NCI-H1436 (cell line): ENCODE results near the gene TBC1D22B.

Experiments
- DNase-seq: peaks from one replicate; lab custom pipeline; 2025; lab: John Stamatoyannopoulos, UW

Gene TBC1D22B, protein sequence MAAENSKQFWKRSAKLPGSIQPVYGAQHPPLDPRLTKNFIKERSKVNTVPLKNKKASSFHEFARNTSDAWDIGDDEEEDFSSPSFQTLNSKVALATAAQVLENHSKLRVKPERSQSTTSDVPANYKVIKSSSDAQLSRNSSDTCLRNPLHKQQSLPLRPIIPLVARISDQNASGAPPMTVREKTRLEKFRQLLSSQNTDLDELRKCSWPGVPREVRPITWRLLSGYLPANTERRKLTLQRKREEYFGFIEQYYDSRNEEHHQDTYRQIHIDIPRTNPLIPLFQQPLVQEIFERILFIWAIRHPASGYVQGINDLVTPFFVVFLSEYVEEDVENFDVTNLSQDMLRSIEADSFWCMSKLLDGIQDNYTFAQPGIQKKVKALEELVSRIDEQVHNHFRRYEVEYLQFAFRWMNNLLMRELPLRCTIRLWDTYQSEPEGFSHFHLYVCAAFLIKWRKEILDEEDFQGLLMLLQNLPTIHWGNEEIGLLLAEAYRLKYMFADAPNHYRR

DNA sequence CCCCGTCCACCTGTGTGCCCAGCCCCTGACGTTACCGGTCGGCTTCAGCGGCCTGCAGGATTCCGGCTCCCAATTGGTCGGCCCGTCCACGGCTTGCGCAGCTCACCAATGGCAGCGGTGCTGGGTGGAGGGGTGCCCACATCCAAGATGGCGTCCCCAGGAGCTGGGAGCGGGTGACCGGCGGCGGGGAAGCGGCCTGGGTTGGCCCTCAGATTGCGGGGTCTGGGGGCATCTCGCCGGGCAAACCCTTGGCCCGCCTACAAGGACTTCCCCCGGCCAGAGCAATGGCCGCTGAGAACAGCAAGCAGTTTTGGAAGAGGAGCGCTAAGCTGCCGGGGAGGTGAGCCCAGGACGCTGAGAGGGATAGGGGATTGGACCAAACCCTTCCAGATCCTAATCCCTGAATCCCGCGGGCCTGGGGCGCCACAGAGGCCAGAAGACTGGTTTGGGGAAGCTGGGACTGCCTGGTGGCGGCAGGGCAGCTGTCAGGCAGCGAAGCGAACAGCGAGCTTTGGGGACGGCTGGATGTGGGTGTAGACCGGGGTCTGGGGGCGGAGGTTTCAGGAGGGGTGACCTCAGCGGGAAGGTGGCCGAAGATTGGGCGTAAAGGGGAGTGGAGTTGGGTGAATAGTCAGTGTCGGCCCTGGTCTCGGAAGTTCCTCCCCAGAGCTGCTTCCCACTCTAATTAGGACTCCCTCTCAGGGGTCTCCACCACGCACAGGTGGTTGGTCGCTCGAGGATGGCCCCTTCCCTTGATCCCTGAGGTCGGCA, at the start of gene TBC1D22B, which contains the start of gene TMEM217:
Gene TBC1D22B, plus strand, starts transcription at position 139 of the 771 bp plus-strand sequence. Its CDS starts 146 bp downstream, at position 285.
Gene TMEM217, minus strand, starts transcription at position 511 of the 771 bp plus-strand sequence. CDS start 39,114 bp downstream, outside the sequence.
- DNase-seq = peak; percentile 91

DNA sequence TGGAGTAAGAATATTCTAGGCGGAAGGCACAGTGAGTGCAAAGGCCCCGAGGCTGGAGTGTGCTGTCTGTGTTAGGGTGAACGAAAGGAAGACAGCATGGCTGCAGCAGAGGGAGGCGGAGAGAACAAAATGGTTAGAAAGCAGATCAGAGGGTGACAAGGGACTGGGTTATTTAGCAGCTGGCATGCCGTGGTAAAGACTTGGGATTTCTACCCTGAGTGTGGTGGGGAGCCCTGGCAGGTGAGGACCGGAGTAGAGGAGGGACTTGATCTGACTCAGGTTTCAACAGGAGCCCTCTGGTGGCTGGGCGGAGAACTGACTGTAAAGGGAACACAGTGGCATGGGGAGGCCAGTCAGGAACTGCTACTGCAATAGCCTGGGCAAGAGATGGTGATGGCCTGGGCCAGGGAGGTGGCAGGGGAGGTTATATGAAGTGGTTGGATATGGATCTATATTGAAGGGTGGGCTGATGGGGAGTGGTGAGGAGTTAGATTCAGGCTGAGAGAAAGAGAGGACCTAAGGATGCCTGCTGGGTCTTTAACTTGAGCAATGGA, 49.6 kb upstream of the TBC1D22B start:
- DNase-seq = peak; percentile 51

DNA sequence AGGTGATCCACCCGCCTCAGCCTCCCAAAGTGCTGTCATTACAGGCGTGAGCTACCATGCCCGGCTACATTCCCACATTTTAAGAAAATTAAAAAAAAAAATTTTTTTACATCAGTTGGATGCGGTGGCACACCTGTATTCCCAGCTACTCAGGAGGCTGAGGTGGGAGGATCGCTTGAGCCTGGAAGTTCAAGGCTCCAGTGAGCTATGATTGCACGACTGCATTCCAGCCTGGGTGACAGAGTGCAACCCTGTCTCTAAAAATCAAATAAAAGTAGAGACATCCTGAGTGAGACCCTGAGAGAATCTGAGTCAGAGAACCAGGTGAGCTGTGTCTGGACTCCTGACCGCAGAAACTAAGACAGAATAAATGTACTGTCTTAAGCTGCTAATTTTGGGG, 48.8 kb upstream of the TBC1D22B start:
- DNase-seq = no peak

DNA sequence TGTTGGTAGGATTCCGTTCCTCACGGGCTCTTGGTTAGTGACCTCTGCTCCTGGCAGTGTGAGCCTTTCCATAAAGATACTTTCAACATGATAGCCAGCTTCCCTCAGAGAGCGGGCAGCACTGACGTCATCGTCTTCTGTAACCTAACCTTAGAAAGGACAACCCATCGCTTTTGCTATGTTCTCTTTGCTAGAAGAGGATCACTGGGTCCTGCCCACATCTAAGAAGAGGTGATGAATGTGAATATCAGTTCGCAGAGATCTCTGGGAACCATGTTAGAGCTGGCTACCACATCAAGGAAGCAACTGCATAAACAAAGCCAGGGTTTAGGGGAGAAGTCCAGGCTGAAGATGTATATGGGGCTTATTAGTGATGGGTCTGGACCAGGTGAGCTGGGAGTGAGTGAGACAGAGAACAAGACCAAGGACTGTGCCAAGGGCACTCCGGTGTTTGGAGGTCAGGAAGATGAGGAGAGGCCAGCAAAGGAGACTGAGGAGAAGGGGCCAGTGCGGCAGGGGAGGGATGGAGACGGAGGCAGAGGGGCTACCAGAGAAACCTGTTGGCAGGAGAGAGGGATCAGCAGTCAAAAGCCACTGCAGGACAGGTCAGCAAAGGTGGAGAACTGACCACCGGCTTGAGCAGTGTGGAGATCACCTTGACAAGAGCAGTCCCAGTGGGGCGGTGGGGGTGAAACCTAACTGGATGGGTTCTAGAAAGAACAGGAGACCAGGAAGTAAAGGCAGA, 47.9 kb upstream of the TBC1D22B start:
- no peak for DNase-seq

DNA sequence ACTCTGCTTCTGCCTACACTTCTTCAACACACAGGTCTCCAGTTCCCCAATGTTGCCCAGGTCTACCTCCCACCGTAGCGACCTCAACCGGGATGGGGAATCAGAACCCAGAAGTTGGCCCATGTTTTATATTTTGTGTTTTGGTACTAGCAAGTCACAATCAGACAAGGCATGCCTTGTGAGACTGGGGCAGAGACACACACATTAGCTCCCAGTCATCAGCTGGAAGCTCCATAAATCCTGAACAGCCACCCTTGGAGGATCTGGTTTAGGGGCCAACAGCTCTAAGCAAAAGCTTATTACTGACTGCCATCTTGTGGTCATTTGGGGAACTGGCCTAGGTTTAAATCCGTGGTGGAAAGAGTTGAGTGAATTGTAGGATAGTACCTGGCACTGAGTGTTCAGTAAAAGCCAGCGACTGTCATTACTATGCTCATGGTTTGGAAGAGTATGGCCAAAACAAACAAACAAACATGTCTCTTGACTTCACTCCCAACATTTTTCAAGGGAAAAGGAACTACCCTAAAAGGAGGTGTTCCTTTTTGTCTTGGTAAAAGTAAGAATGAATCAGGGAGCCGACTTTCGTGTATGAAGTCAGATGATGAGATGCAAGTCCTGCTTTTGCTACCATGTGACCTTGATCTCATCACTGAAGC, 47.1 kb upstream of the TBC1D22B start:
- peak; percentile 63 for DNase-seq

DNA sequence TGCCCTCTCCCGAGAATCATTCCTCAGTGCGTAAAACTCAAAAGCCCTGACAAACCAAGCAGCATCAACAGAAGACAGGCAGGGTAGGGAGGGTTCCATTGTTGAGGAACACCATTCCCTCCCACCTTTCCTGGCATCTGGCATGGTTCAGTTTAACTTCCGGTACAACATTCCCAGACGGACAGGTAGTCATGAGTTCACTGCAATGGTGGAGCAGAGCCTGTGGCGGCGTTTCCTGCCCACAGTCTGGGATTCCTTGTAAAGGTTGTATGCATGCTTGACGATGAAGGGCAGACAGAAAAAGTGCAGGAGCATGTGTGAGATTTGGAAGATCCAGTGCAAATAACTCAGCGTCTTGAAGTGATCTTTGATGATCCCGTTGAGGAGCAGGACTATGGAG, 45.3 kb upstream of the TBC1D22B start:
- no peak for DNase-seq

DNA sequence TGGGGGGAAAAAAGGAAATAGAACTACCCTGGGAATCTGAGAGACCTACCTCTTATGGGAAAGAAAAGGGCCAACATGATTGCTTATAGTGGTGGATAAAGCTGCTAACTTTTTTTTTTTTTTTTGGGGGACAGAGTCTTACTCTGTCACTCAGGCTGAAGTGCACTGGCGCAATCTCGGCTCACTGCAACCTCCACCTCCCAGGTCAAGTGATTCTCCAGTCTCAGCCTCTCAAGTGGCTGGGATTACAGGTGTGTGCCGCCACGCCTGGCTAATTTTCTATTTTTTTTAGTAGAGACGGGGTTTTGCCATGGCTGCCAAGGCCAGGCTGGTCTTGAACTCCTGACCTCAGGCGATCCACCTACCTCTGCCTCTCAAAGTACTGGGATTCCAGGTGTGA, 39.5 kb upstream of the TBC1D22B start:
- no peak for DNase-seq

DNA sequence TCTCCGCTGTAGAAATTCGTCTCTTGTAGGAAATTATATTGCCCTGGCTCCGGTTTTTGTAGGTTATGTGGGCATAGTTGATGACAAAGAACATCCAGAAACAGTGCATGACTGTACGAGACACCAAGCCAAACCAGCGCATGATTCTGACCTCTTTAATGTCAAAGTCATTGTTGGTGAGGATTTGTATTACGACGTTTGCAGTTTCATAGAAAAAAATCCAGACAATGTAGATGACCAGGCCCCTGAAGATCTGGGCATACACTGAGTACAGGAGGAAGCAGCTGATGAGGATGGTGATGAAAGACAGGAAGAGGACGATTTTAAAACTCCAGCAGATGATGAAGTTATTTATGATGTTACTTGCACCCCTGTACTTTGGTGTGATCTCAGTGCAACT, 39.1 kb upstream of the TBC1D22B start:
- no peak for DNase-seq

DNA sequence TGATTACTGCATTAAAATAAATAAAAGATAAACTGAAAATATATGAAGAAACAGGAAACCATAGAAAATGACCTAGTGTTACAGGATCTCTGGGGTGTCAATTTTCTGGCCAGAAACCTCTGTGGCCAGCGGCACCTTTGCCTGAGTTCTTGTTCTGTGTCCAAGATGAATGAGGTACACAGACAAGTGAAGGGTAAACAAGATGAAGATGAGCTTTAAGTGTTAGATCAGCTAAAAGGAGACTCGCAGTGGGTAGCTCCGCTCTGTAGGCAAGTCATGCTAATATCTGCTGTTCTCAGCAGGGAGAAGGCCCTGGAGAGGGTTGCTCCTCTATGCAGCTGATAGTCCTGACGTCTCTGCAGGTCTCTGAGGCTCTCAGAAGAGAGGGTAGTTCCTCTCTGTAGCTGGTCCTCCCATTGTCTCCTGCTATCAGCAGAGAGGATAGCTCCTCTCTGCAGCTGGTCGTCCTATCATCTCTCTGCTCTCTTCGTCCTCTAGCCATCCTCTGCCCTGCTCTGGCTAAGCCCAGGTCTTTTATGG, 35.9 kb upstream of the TBC1D22B start:
- no peak for DNase-seq

DNA sequence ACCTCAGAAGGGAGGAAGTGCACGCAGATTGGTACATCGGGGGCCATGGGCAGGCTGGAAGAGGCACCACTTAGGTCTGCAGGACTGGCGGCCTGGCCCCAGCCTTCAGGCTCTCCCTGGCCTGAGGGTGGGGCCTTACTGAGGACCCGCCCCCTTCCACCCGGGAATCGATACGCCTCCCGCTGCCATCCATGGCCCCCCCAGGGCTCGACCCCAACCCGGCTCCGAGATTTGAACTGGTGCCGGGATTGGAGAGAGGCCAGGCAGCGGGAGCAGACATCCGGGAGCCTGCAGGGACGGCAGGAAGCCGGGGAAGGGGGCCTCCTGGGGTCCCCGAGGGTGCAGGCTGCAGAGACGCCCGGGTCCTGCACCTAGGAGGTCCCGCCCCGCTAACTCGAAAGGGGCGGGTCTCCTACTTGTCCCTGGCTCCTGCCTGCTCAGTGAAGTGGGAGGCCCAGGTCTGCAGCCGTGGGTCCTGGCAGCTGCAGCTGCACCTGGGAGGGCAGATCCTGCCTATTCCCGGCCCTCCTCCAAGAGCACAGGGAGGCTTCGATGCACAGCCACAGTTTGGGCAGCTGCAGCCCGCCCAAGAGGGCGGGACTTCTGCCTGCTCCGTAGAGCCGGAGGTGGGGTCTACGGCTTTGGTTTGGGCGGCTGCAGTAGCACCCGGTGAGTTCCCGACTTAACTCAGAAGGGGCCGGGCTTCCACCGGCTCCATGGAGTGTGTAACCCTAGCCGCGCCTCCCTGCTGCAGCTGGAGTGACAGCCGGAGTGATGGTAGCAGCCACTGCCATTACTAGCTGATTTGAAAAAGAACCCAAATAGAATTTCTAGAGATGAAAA, 35.2 kb upstream of the TBC1D22B start:
- peak; percentile 93 for DNase-seq

DNA sequence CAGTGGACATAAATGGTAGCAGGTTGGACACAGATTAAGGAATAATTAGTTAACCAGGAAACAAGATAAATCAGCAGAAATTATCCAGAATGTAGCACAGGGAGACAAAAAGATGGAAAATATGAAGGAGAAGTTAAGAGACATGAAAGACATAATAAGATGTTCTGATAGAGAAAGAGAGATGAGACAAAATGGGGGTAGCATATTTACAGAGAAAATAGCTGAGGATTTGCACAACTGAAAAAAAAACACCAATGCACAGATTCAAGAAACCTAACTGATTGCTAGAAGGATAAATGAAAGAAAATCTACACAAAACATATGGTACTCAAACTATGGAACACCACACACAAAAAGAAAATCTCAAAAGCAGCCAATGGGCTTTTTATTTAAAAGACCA, 34.6 kb upstream of the TBC1D22B start:
- no peak for DNase-seq

DNA sequence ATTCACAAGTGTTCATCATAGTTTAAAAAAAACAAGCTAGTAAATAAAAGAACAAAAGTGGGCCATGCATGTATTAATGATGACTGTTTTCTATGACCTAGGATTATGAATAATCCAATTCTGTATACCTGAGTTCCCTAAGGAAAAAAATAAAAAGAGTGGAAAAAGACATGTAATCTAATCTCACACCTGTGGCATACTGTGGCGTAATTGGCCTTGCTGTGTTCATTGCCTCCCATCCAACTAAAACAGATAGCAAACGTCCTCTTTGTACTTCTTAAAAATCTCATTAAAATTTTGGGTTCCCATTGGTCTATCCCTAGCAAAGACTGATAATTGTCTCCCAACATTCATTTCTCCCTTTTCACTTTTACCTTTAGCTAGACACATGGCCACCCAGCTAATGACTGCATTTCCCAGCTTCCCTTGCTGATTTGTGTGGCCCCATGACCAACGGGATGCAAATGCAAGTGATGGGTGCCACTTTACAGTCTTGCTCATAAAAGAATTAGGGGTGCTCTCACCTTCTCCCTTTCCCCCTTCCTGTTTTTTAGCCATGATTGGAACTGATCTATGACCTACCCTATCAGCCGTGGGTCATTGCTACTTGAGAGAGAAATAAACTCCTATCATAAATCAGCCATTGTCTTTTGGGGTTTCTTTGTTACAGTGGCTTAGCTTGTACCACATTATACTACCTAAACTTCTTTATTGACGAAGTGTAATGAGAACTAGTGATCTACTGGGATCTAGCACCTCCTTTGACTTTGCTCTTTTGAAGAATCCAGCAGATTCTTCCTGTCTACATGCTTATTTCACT, 32.0 kb upstream of the TBC1D22B start:
- no peak for DNase-seq

DNA sequence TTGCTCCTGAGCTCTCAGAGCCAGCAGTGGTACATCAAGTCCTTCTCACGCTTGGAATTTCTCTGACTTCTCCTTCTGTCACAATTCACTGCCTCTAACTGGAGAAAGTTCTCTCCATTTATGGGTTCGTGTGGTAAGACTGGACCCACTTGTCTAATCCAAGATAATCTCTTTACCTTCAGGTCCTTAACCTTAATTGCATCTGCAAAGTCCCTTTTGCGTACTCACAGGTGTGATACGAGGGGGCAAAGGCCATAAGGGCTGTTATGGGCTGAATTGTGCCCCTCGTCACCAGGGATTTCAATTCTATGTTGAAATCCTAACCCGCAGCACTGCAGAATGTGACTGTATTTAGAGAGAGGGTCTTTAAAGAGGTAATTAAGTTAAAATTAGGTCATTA, 27.5 kb upstream of the TBC1D22B start:
- no peak for DNase-seq

DNA sequence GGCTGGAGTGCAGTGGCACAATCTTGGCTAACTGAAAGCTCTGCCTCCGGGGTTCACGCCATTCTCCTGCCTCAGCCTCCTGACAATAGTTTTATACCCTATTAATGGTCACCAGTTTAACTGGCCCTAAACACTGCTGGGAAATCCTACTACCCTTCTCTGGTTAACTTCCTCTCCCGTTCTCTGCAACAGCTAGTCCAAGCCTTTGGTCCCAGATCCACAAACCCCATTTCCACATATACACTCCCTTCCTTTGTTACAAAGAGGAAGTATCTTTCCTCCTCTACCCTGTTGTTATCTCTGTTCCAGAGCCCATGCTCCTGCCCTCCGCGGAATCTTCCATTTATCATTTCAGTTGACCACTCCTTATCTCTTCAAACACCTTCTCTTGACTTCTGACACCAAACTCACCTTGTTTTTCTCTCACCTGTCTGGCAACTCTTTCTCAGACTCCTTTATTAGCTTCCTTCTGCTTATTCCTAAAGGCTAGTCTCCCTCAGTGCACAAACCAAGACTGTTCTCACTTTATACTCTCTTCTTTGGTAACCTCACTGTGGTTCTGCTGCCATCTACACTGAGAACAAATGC, 25.0 kb upstream of the TBC1D22B start:
- DNase-seq = no peak

DNA sequence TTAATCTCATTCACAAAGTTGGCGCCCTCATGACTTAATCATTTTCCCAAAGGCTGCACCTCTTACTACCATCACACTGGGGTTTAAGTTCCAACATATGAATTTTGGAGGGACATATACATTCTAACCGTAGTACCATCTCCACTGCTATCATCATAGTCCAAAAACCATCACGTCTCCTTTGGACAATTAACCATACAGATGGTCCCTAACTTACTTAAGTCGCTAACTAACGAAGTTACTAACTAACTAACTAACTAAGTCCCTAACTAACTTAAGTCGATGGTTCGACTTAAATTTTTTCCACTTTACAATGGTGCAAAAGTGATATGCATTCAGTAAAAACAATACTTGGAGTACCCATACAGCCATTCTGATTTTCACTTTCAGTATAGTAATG, 24.0 kb upstream of the TBC1D22B start:
- DNase-seq = no peak

DNA sequence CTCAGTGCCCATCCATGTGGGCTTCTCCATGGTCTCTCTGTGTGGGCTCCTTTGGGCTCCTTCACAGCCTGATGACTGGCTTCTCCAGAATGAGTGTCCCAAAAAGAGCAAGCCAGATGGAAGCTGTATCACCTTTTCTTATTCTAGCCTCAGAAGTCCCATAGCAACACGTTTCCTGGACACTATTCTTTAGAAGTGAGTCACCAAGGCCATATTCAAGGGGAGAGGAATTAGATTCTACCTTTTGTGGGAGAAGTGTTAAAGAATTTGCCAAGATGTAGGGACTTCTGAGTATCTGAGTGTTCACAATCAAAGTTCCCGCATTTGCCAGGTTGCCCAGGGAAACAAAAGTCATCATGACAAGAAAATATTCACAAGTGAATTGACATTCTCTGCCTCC, 20.7 kb upstream of the TBC1D22B start:
- no peak for DNase-seq

DNA sequence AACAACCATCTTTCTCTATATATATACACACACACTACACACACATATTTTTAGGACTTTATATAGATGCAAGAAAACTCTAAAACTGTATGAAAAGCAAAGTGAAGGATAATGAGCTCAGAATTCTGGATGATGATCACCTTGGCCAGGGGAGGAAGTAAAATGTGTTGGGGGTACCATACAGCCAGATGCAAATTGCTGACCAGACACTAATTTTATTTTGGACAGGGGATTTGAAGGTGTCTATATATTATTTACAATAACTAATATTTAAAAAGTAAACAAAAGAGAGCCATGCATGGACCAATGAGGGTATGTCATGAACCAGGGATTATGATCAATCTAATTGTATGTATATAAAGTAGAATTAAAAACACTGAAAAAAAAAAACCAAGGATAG, 19.8 kb upstream of the TBC1D22B start:
- DNase-seq = no peak

DNA sequence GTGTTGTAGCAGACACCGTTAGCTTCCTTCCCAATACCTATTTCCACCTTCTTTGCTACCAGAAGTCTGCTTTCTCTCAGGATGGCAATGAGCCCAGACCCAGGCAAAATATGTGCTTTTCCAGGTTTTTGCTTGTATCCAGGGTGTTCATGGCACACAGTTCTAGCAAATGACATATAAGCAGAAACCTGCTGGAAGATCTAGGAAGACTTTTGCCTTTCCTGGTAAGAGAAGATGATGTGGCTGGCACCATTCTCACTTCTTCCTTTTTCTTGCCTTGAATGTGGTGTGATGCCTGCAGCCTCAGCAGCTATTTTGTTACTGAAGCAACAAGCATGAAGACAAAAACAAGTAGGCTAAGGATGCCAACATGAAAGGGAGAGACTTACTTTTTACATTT, 19.2 kb upstream of the TBC1D22B start:
- DNase-seq = no peak

DNA sequence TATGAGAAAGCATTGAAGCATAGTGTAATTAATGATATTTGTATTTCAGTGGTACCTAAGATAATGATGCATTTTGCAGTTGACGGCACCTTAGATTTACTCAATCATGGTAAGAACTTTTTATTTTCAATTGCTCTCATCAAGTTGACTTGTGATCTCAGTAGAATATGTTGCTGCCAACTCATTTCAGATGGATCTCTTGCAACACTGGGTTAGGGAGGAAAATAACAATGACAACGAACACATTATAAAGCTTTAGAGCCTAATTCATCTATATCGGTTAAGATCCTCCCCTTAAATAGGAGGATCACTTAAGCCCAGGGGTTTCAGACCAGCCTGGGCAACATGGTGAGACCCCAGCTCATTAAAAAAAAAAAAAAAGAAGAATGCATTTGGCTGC, 18.0 kb upstream of the TBC1D22B start:
- no peak for DNase-seq
